ENCODE results near the gene GALNT18. TPM values are rescaled to one million over a fixed set of nuclear protein-coding genes. Genes with fewer than 3 reads are reported as not detected.

The GALNT18 gene
- total and polyA plus RNA-seq, 2 of the 4 experiments (the other 2 are of a cell fraction) = 9.5 to 11.3 TPM

DNA sequence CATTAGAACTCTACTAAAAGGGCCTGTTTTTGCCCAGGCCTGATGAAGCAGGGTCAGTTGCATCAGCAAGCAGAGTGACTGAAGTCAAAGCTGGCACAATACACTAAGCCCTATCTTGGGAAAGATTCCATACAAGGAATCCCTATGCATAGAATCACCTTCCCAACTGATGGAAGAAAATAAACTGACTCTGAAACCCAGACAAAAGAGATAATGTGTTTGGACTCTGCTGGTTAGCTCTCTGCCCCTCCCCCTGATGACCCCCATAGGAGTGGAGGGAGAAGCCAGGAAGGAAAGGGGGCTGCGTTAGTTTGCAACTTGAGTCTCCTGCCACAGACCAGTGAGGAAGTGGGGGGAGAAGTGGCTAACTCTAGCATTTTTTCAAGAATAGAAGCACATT is 32.9 kb downstream of the GALNT18 start:
- Histone ChIP-seq H3K4me1 (ENCODE audit: control insufficient read depth, insufficient read depth, low read length) (peaks cover 4% of the 10 kb centered on the region), H2AK5ac (ENCODE audit: low read depth, low read length) (no peak overlapping the region), H3K14ac (replicated peaks; ENCODE audit: low read depth, low read length) (no peak overlapping the region), H3K79me1 (ENCODE audit: low read depth in 1 of 2, low read length in 2 of 2) (0 out of 4 replicates have a peak, but pooled peaks cover 0 to 5% of the 10 kb centered on the region in 2 experiments), H3K4me2 (ENCODE audit: low read depth, low read length) (no peak overlapping the region), H3K23ac (ENCODE audit: low read depth, low read length) (no peak overlapping the region), H3K36me3 (ENCODE audit: control insufficient read depth, insufficient read depth, low read length) (no peaks in the 10 kb centered on the region), H3K56ac (ENCODE audit: extremely low read depth, insufficient read depth, low read length) (no peak overlapping the region), H2BK120ac (ENCODE audit: low read depth, low read length) (no peak overlapping the region), H3K27me3 (ENCODE audit: control insufficient read depth, insufficient read depth, low read length) (no peaks in the 10 kb centered on the region), H3K9me1 (ENCODE audit: insufficient read depth, low read length) (0 out of 2 replicates have a peak, but pooled peaks cover 3% of the 10 kb centered on the region), H2BK20ac (ENCODE audit: low read depth, low read length) (no peak overlapping the region), H3K4ac (ENCODE audit: low read depth, low read length) (no peak overlapping the region), H3K27ac (ENCODE audit: insufficient read depth, low read length) (no peak overlapping the region), H3K9ac (ENCODE audit: low read depth, low read length) (no peak overlapping the region), H2BK15ac (ENCODE audit: low read depth, low read length) (no peak overlapping the region), H3K4me3 (ENCODE audit: insufficient read depth, low read depth, low read length) (no peak overlapping the region), H4K5ac (ENCODE audit: low read depth, low read length) (no peak overlapping the region), H4K8ac (ENCODE audit: low read depth in 2 of 2, low read length in 2 of 2) (no peak overlapping the region), H4K91ac (ENCODE audit: insufficient read depth, low read depth, low read length) (no peak overlapping the region), H3K9me3 (ENCODE audit: control insufficient read depth, insufficient read depth, low read length) (no peaks in the 10 kb centered on the region), H4K20me1 (ENCODE audit: insufficient read depth, low read length) (no peaks in the 10 kb centered on the region), H2AFZ (replicated peaks; ENCODE audit: low read length, poor library complexity) (no peak overlapping the region), H2AK9ac (replicated peaks; ENCODE audit: low read depth, low read length, poor library complexity) (no peak overlapping the region), H2BK5ac (ENCODE audit: low read depth, low read length, poor library complexity, severe bottlenecking) (no peak overlapping the region), H3K18ac (ENCODE audit: low read depth, low read length) (no peak overlapping the region)
- BruUV-seq (replicated peaks) = no TSS peak
- peak; percentile 26 for DNase-seq
- CTCF ChIA-PET = no interaction called here
- ATAC-seq (ENCODE audit: low read depth) = no peak
- in situ Hi-C loops (cut with MboI; ENCODE audit: low sequenced_read_pairs) (no loop called here), intact Hi-C loops (cut with micrococcal nuclease) (no loop called here), dilution Hi-C loops (cut with HindIII; ENCODE audit: low sequenced_read_pairs, unreplicated experiment) (no loop called here)
- POLR2A ChIA-PET (ENCODE audit: unreplicated experiment) = no interaction called here
- TF ChIP-seq CEBPB (IDR thresholded peaks at IDR 0.05; ENCODE audit: low read depth, low read length) (peak; percentile 58), RCOR1 (IDR thresholded peaks at IDR 0.05; ENCODE audit: insufficient replicate concordance, low read length) (no peak)
- no CpG with 5 or more reads among the region's 1 CpG for WGBS, 2 experiments (ENCODE audit: extremely low coverage in 2 of 2, insufficient read length in 1 of 2)

All from IMR-90 (cell line).